Keratinocyte (primary cell): ENCODE measurements around the gene NCBP3. TPM values are rescaled to one million over a fixed set of nuclear protein-coding genes. Genes with fewer than 3 reads are reported as not detected.

ENCODE experiments used
- DNase-seq: peaks from one replicate; pipeline ENCODE4 v3.0.0-alpha.2; 2011; ENCODE audit warnings: low read depth, missing footprints, low spot score
- FAIRE-seq: peaks from 2 replicates; lab custom pipeline; 2011; peaks lifted over from hg19 to GRCh38; lab: Jason Lieb, UNC
- H2AFZ ChIP-seq: 2 replicates; pipeline ENCODE4 v1.6.0; 2012; ENCODE audit warnings: low read length, control low read depth, inconsistent platforms; ENCODE audit not compliant: control insufficient read depth
- H3K27ac ChIP-seq: 2 replicates; pipeline ENCODE4 v1.5.1; 2011; ENCODE audit warnings: low read length; ENCODE audit not compliant: control insufficient read depth, insufficient read depth
- H3K27me3 ChIP-seq: 3 replicates; pipeline ENCODE4 v1.6.0; 2011; ENCODE audit warnings: low read length; ENCODE audit not compliant: control insufficient read depth, insufficient read depth; ENCODE audit errors: extremely low read depth
- H3K36me3 ChIP-seq, 2 experiments: 2 replicates in 1 of 2; 3 replicates in 1 of 2; pipeline ENCODE4 v1.5.1; 2011; ENCODE audit warnings: low read length in 2 of 2, mild to moderate bottlenecking in 1 of 2; ENCODE audit not compliant: control insufficient read depth in 2 of 2, insufficient read depth in 2 of 2; ENCODE audit errors: extremely low read depth in 1 of 2
- H3K4me1 ChIP-seq: 3 replicates; pipeline ENCODE4 v1.5.1; 2011; ENCODE audit warnings: low read length; ENCODE audit not compliant: control insufficient read depth, insufficient read depth; ENCODE audit errors: extremely low read depth
- H3K4me2 ChIP-seq: 3 replicates; pipeline ENCODE4 v1.6.0; 2011; ENCODE audit warnings: low read depth, low read length; ENCODE audit not compliant: control insufficient read depth, insufficient read depth; ENCODE audit errors: extremely low read depth
- H3K4me3 ChIP-seq, 3 experiments: fragments of 200-600 bp in 1 of 3; sonication (generic) in 1 of 3; 2 replicates in 2 of 3; 3 replicates in 1 of 3; pipeline ENCODE4 v1.5.1; 2011 to 2016; ENCODE audit warnings: low read length in 3 of 3, mild to moderate bottlenecking in 3 of 3, control low read depth in 2 of 3, inconsistent platforms in 1 of 3, low read depth in 1 of 3, mixed read lengths in 1 of 3, mixed run types in 1 of 3, moderate library complexity in 1 of 3; ENCODE audit not compliant: control insufficient read depth in 2 of 3, insufficient read depth in 2 of 3; ENCODE audit errors: extremely low read depth in 1 of 3
- H3K79me2 ChIP-seq: 2 replicates; pipeline ENCODE4 v1.6.0; 2012; ENCODE audit warnings: low read length; ENCODE audit not compliant: control insufficient read depth, insufficient read depth
- H3K9ac ChIP-seq: 3 replicates; pipeline ENCODE4 v1.6.0; 2011; ENCODE audit warnings: low read length; ENCODE audit not compliant: control insufficient read depth, insufficient read depth; ENCODE audit errors: extremely low read depth
- H3K9me1 ChIP-seq: 3 replicates; pipeline ENCODE4 v1.6.0; 2011; ENCODE audit warnings: low read length; ENCODE audit not compliant: control insufficient read depth, insufficient read depth; ENCODE audit errors: extremely low read depth
- H3K9me3 ChIP-seq: 2 replicates; pipeline ENCODE4 v1.5.1; 2012; ENCODE audit warnings: low read depth, low read length; ENCODE audit not compliant: control insufficient read depth
- H4K20me1 ChIP-seq: 3 replicates; pipeline ENCODE4 v1.6.0; 2011; ENCODE audit warnings: low read length; ENCODE audit not compliant: control insufficient read depth, insufficient read depth; ENCODE audit errors: extremely low read depth
- EZH2 ChIP-seq: IDR thresholded peaks from one replicate; pipeline ENCODE4 v1.6.1; 2012; ENCODE audit warnings: inconsistent platforms, mild to moderate bottlenecking, low read length, moderate library complexity
- dilution Hi-C: fragments of 300-500 bp; cut with MboI; formaldehyde crosslinking; loops from one replicate; pipeline ENCODE4 v1.7.0; 2020; ENCODE audit warnings: low sequenced_read_pairs; ENCODE audit not compliant: extremely low pct_ligation_motif_present
- polyA plus RNA-seq, 5 experiments: library from polyadenylated mRNA; depleted of rRNA in 3 of 5; stranded (reverse) in 3 of 5; stranded (forward) in 1 of 5; unstranded in 1 of 5; fragments of >200 nt; gene quantifications; 1 replicate in 1 of 5; 2 replicates in 3 of 5; 3 replicates in 1 of 5; pipeline versions ENCODE4 v1.2.1 to v1.2.3, GENCODE V29; 2011 to 2012; ENCODE audit warnings: missing spikeins in 2 of 5, low read depth in 1 of 5, low replicate concordance in 1 of 5
- TF ChIP-seq, protein P1 (sequence below), 3 experiments: IDR thresholded peaks in 1 of 3; conservative IDR thresholded peaks in 1 of 3; optimal IDR thresholded peaks in 1 of 3; 2 replicates in 2 of 3; 3 replicates in 1 of 3; pipeline versions ENCODE3 to v1.5.1; 2011; ENCODE audit warnings: low read length in 3 of 3, mild to moderate bottlenecking in 3 of 3, moderate library complexity in 2 of 3, control low read depth in 1 of 3, inconsistent platforms in 1 of 3; ENCODE audit not compliant: insufficient read depth in 2 of 3; ENCODE audit errors: extremely low read depth in 1 of 3

Gene NCBP3
- polyA plus RNA-seq, 1 donor (not counting 4 experiments of a cell fraction or from before 2014, with no cell fraction given), result 22.1 TPM

DNA sequence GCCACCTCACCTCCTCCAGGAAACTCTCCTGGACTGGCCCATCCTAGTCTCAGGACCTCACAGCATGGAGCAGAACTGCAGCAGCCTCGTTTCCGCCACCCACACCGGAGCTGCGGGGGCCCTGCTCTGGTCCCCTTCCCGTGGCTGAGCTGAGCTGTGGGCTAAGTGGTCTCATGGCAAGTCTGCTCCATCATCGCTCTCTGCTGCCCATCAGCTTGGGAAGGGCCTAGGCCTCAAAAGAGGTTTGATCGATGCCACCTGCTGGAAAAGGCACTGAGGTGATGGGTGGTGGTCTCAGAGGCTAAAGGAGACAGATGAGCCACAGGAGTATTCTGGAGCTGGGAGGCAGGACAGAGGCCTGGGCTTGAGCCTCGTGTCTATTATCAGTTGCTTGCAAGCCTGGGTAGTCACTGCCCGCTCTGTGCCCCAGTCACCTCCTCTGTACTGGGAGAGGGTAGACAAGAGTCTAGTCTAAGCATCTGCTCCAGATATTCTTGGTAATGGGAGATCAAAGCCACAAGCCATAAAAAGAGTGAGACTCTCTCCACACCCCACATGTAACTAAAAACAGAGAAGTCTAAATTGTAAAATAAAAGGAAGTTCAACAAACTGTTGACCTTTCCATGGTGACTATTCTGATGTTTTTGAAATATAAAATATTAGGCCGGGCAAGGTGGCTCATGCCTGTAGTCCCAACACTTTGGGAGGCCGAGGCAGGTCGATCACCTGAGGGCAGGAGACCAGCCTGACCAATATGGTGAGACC, 46.7 kb downstream of the NCBP3 start:
- dilution Hi-C loops, result no loop called here
- Histone ChIP-seq H3K9me3 (no peaks in the 10 kb centered on the region), H3K27ac (no peak overlapping the region), H4K20me1 (no peaks in the 10 kb centered on the region), H3K27me3 (no peaks in the 10 kb centered on the region), H3K4me1 (peaks cover 9% of the 10 kb centered on the region), H3K9me1 (no peaks in the 10 kb centered on the region), H3K36me3 (peaks cover 0 to 2% of the 10 kb centered on the region in 2 experiments), H3K4me2 (no peak overlapping the region), H3K9ac (no peak overlapping the region), H3K79me2 (no peaks in the 10 kb centered on the region), H2AFZ (no peak overlapping the region), H3K4me3 (no peak overlapping the region)
- TF ChIP-seq, protein P1, sequence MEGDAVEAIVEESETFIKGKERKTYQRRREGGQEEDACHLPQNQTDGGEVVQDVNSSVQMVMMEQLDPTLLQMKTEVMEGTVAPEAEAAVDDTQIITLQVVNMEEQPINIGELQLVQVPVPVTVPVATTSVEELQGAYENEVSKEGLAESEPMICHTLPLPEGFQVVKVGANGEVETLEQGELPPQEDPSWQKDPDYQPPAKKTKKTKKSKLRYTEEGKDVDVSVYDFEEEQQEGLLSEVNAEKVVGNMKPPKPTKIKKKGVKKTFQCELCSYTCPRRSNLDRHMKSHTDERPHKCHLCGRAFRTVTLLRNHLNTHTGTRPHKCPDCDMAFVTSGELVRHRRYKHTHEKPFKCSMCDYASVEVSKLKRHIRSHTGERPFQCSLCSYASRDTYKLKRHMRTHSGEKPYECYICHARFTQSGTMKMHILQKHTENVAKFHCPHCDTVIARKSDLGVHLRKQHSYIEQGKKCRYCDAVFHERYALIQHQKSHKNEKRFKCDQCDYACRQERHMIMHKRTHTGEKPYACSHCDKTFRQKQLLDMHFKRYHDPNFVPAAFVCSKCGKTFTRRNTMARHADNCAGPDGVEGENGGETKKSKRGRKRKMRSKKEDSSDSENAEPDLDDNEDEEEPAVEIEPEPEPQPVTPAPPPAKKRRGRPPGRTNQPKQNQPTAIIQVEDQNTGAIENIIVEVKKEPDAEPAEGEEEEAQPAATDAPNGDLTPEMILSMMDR (optimal IDR thresholded peaks at IDR 0.05 in 1 of 3, IDR thresholded peaks at IDR 0.05 in 1 of 3, conservative IDR thresholded peaks at IDR 0.05 in 1 of 3; ENCODE audit: extremely low read depth in 1 of 3, insufficient read depth in 2 of 3, low read length in 3 of 3), result no peak
- no peak for TF ChIP-seq EZH2
- FAIRE-seq, result no peak
- DNase-seq, result no peak

DNA sequence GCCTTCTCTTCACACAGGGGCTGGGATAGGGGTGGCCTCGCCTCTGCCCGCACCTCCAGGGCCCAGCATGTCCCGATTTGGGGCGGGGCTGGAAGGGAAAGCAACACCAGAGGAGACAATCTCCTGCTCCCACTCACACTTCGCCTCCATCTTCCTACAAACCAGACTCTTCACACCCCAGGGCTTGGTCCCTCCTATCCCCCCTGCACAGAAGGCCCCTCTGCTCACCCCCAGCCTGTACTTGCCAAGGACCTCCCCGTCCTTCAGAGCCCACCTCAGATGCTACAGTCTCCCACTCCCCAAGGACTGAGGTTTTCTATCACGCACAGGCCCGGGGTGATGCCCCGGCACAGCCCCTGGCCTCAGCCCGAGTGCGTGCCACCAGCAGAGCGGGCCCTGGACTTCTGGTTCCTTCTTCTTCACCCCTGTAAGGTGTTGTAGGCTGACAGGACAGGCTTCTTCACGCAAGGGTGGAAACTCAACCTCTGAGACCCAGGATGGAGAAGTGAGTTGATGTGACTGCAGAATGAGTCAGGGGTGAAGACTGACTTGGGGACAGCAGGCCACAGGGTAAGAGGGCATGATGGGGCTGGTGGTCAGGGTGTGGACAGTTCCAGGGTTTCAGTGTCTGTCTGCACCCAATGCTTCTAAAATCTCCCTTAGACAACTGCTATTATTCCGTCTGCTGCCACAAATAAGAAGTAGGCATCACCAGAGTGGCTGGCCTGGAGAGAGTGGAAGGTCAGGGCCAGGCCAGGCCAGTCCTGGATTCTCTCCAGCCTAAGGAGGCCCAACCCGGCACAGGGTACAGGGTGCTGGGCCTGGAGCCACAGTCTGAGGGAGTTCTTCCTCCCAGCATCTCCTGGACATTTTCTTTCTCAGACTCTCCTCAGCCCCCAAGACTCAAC, 47.5 kb downstream of the NCBP3 start:
- Histone ChIP-seq H2AFZ (no peak overlapping the region), H3K36me3 (peaks cover 0 to 2% of the 10 kb centered on the region in 2 experiments), H3K9ac (no peak overlapping the region), H3K27ac (no peak overlapping the region), H3K4me3 (no peak overlapping the region), H3K9me3 (no peaks in the 10 kb centered on the region), H3K79me2 (no peaks in the 10 kb centered on the region), H3K4me1 (peaks cover 9% of the 10 kb centered on the region), H4K20me1 (no peaks in the 10 kb centered on the region), H3K4me2 (no peak overlapping the region), H3K27me3 (no peaks in the 10 kb centered on the region), H3K9me1 (no peaks in the 10 kb centered on the region)
- dilution Hi-C loops, result no loop called here
- no peak for FAIRE-seq
- DNase-seq, result no peak
- TF ChIP-seq EZH2, result no peak
- TF ChIP-seq, protein P1 (optimal IDR thresholded peaks at IDR 0.05 in 1 of 3, IDR thresholded peaks at IDR 0.05 in 1 of 3, conservative IDR thresholded peaks at IDR 0.05 in 1 of 3; ENCODE audit: extremely low read depth in 1 of 3, insufficient read depth in 2 of 3, low read length in 3 of 3), result no peak
